Ectodermal cell (in vitro differentiated cells): Measurements from ENCODE around the gene ZMYM2.

Source experiments
- H3K27ac ChIP-seq: 2 replicates; pipeline ENCODE4 v1.7.0; 2013; ENCODE audit warnings: mild to moderate bottlenecking, low read depth, low read length; ENCODE audit not compliant: insufficient read depth, poor library complexity, severe bottlenecking
- H3K27me3 ChIP-seq: 2 replicates; pipeline ENCODE4 v1.7.0; 2013; ENCODE audit warnings: mild to moderate bottlenecking, low read length; ENCODE audit not compliant: insufficient read depth, control insufficient read depth, poor library complexity, severe bottlenecking
- H3K36me3 ChIP-seq: one replicate; pipeline ENCODE4 v1.7.0; 2013; ENCODE audit warnings: low read length; ENCODE audit not compliant: control insufficient read depth, insufficient read depth
- H3K4me1 ChIP-seq: one replicate; pipeline ENCODE4 v1.7.0; 2013; ENCODE audit warnings: low read length; ENCODE audit not compliant: control insufficient read depth, insufficient read depth
- H3K4me3 ChIP-seq: 2 replicates; pipeline ENCODE4 v1.7.0; 2013; ENCODE audit warnings: low read depth, low read length, control low read depth; ENCODE audit not compliant: insufficient read depth
- H3K9me3 ChIP-seq: 2 replicates; pipeline ENCODE4 v1.7.0; 2013; ENCODE audit warnings: mild to moderate bottlenecking, low read length, moderate library complexity; ENCODE audit not compliant: control insufficient read depth
- whole genome bisulfite sequencing, 2 experiments: methylation state at CpG; one replicate each; pipeline ENCODE4 v1.1.7; 2013; ENCODE audit warnings: missing lambda C conversion rate in 2 of 2; 5-methylcytosine and 5-hydroxymethylcytosine counted together

Gene ZMYM2

DNA sequence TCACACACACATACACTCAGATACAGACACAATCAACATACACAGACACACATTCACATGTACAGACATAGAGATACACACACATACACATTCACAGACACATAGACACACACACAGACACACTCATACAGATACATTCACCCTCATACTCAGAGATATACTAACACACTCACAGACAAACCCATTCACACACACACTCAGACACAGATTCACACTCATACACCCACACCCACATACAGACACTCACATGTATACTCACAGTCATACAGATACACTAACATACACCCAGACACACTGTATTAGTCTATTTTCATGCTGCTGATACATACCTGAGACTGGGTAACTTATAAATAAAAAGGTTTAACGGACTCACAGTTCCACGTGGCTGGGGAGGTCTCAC is 171.5 kb downstream of the ZMYM2 start:
- no peaks in the 10 kb centered on the region for H3K9me3 ChIP-seq
- 82 to 83% methylated on average over 2 of the region's 2 CpGs for WGBS, 2 experiments
- H3K27ac ChIP-seq, result no peak overlapping the region
- no peaks in the 10 kb centered on the region for H3K36me3 ChIP-seq
- H3K4me1 ChIP-seq, result peaks cover 3% of the 10 kb centered on the region
- no peak overlapping the region for H3K4me3 ChIP-seq
- peaks cover 54% of the 10 kb centered on the region for H3K27me3 ChIP-seq

DNA sequence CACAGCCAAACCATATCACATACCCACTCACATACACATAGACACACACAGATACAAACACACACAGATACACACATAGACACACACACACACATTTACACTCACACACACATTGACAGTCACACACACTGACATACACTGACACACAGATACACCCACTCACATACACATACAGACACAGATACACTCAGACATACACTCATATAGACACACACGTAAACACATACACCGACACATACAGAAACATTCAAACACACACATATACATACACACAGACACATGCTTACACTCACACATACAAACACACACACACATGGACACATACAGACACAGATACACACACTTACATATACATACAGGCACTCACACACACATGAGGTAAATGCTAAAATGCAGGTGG is 172.1 kb downstream of the ZMYM2 start:
- no peaks in the 10 kb centered on the region for H3K36me3 ChIP-seq
- H3K27ac ChIP-seq, result no peak overlapping the region
- no peak overlapping the region for H3K4me3 ChIP-seq
- H3K4me1 ChIP-seq, result peaks cover 3% of the 10 kb centered on the region
- peaks cover 50% of the 10 kb centered on the region for H3K27me3 ChIP-seq
- WGBS, 2 experiments, result 91 to 95% methylated on average over 2 of the region's 2 CpGs
- H3K9me3 ChIP-seq, result no peaks in the 10 kb centered on the region

DNA sequence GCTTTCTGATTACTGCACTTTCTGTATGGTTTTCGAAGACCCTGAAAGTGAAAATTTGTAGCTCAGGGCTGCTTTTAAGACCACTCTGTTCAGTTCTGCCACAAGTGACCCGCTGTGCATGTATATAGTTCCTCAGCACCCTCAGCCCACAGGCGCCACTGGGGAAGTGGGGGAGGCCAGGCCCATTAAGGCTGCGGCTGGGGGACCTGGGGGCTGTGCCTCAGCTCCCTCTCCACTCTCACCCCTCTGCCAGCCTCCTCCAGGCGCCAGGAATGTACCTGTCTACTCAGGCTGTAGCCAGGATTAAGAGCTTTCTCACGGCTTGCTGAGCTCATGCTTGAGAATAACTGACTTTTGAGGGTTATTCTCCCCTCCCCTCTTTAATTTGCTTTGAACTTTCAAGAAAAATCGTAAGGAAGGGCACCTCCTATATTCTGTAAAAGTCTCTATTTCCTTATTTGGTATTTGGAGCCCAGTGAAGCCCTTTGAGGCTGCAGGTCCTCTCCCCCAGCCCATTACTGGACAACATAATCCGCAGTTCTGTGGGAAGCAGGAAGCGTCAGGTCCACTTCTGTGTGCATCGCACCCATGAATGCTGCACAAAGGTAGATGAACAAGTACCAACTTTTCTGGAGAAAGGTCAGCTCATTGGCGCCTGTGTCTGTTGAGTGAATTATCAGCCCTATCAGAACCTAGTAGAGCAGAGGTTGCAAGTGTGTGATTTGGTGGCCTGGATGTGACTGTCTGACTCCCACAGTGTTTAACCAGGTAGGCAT is 172.7 kb downstream of the ZMYM2 start:
- Histone ChIP-seq H3K9me3 (no peaks in the 10 kb centered on the region), H3K27me3 (peaks cover 48% of the 10 kb centered on the region), H3K4me3 (no peak overlapping the region), H3K36me3 (no peaks in the 10 kb centered on the region), H3K4me1 (peaks cover 3% of the 10 kb centered on the region), H3K27ac (no peak overlapping the region)
- WGBS, 2 experiments, result 80 to 84% methylated on average over 11 of the region's 11 CpGs

DNA sequence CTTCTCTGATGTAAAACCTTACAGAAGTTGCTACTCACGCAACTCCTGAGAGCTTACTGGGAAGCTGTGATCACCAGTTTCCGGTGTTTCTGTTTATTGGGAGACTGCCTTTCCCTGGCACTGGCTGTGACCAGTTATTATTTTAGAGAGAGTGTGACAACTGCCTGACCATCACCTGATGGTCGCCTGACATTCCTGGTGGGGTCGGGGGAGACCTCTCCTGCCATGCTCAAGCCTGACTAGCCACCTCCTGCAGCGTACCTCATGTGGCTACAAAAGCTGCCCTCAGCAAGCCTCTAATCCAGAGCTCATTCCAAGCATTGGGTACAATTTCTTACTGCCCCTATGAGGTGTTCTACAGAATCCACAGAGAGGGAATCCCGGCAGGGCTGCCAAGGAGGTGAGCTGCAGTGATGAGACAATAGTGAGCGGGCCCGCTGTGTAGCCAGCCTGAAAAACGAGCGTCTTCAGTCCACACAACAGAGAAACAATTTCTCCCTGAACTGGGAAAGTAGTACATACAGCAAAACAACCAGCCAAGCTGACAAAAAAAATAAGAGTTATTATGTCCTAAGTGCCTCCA is 173.6 kb downstream of the ZMYM2 start:
- Histone ChIP-seq H3K36me3 (no peaks in the 10 kb centered on the region), H3K4me3 (no peak overlapping the region), H3K27ac (no peak overlapping the region), H3K4me1 (peaks cover 3% of the 10 kb centered on the region), H3K27me3 (peaks cover 56% of the 10 kb centered on the region), H3K9me3 (no peaks in the 10 kb centered on the region)
- 86 to 91% methylated on average over 10 of the region's 10 CpGs for WGBS, 2 experiments

DNA sequence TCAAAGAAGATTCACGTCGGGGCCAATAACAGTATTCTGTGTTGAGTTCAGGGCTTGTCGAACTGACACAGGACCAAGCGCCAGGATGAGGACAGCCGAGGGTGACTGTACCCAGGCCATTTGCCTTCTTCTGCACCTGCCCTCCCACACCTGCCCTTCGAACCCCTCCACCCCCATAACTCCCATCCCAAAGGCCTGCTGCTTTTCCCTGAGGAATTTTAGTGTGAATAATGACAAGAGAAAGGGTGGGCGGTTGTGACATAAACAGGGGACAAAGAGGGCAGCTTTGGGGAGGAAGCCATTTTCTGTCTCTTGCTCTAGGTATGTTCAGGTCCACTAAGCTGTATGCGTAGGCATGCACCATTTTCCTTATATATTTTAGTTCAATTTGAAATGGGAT is 176.2 kb downstream of the ZMYM2 start:
- 80 to 84% methylated on average over 6 of the region's 8 CpGs for WGBS, 2 experiments
- H3K4me3 ChIP-seq, result no peak overlapping the region

DNA sequence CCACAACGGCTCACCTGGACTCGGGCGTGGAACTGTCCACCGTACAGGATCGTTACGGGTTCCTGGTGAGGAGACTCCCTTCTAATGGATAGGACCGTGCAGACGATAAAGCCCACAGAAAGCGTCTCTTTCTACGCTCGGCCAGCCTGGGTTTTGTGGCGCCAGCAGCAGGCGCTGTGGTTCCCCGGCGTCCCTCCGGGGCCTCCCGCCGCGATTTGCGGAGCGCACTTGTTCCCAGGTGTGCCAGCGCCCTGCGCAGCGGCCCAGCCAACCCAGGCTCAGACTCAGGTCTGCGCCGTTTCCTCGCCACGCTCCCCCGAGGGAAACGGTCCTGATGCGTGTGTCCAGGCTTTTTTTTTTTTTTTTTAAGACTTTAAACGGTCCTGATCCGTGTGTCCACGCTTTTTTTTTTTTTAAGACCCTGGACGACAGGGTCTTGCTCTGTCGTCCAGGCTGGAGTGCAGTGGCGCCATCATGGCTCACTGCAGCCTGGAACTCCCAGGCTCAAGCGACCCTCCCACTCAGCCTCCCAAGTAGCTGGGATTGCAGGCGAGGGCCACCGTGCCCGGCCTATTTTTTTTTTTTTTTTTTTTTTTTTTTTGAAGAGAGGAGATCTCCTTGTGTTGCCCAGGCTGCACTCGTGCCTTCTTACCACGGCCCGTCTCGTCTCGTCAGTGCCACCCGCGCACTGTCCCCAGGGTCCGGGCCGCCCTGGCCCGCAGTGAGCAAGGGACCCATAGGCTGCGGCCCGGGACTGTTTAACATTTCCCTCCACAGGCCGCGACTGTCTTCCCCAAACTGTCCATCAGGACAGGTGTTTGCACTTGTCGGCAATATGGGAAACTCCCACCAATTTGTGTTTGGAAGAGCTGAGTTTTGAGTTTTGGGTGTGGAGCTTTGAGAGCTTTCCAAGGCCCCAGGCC is 178.5 kb downstream of the ZMYM2 start:
- no peak overlapping the region for H3K27ac ChIP-seq
- H3K4me1 ChIP-seq, result no peaks in the 10 kb centered on the region
- no peaks in the 10 kb centered on the region for H3K36me3 ChIP-seq
- peaks cover 19% of the 10 kb centered on the region for H3K27me3 ChIP-seq
- 49 to 50% methylated on average over 56 of the region's 56 CpGs for WGBS, 2 experiments
- H3K9me3 ChIP-seq, result no peaks in the 10 kb centered on the region
- no peak overlapping the region for H3K4me3 ChIP-seq

More for the DNA sequence above, 176.2 kb downstream of the ZMYM2 start:
- H3K4me1 ChIP-seq, result no peaks in the 10 kb centered on the region
- no peaks in the 10 kb centered on the region for H3K9me3 ChIP-seq
- H3K36me3 ChIP-seq, result no peaks in the 10 kb centered on the region
- no peak overlapping the region for H3K27ac ChIP-seq
- H3K27me3 ChIP-seq, result peaks cover 40% of the 10 kb centered on the region

DNA sequence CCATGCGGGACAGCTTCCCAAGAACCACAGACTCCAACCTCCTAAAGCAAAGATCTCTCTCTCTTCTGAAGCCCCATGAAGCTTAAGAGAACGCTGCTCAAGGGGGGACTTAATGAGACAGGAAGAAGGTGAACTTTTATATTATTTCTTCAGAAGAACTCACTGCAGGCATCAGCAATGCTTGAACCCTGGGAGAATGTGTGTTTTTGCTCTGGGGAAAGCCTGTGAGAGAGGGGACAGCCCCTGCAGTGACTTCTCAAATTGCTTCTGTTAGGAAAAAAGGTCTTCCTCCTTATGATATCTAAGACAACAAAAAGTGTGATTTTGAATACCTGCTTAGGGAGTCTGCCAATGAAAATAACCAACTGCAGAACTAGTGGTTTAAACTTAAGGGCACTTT is 179.3 kb downstream of the ZMYM2 start:
- Histone ChIP-seq H3K36me3 (no peaks in the 10 kb centered on the region), H3K4me3 (no peak overlapping the region), H3K4me1 (no peaks in the 10 kb centered on the region), H3K27ac (no peak overlapping the region), H3K9me3 (no peaks in the 10 kb centered on the region), H3K27me3 (peaks cover 17% of the 10 kb centered on the region)
- WGBS, 2 experiments, result 73 to 88% methylated on average over 2 of the region's 2 CpGs

DNA sequence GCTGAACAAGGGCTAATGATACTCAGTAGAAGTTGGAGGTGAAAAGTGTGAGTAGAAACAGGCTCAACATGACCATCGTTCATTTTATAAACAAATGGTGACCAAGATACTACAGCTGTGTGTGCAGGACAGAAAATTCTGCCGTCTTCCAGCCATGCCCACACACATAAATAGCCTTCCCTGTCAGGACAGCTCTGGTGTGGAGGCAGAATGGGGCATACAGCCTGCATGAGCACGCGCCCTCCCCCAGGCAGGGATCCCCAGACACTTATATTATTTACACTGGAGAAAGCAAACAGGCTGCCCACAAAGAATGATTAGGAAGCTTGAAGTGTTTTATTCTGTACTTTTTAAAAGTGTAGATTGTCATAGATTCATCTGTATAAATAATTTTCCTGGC is 182.0 kb downstream of the ZMYM2 start:
- no peaks in the 10 kb centered on the region for H3K9me3 ChIP-seq
- 81 to 86% methylated on average over 2 to 4 of the region's 4 CpGs for WGBS, 2 experiments
- no peaks in the 10 kb centered on the region for H3K36me3 ChIP-seq
- no peaks in the 10 kb centered on the region for H3K4me1 ChIP-seq
- H3K27me3 ChIP-seq, result peaks cover 17% of the 10 kb centered on the region
- H3K4me3 ChIP-seq, result no peak overlapping the region
- H3K27ac ChIP-seq, result no peak overlapping the region
